NCI-H345 treated with DMSO at 0.1 percent for 48 hours (cell line): ENCODE results near the gene PTPRM.

Experiments used
- DNase-seq: peaks from one replicate; lab custom pipeline; 2025; ENCODE audit not compliant: unreplicated experiment; lab: John Stamatoyannopoulos, UW

The PTPRM gene

DNA sequence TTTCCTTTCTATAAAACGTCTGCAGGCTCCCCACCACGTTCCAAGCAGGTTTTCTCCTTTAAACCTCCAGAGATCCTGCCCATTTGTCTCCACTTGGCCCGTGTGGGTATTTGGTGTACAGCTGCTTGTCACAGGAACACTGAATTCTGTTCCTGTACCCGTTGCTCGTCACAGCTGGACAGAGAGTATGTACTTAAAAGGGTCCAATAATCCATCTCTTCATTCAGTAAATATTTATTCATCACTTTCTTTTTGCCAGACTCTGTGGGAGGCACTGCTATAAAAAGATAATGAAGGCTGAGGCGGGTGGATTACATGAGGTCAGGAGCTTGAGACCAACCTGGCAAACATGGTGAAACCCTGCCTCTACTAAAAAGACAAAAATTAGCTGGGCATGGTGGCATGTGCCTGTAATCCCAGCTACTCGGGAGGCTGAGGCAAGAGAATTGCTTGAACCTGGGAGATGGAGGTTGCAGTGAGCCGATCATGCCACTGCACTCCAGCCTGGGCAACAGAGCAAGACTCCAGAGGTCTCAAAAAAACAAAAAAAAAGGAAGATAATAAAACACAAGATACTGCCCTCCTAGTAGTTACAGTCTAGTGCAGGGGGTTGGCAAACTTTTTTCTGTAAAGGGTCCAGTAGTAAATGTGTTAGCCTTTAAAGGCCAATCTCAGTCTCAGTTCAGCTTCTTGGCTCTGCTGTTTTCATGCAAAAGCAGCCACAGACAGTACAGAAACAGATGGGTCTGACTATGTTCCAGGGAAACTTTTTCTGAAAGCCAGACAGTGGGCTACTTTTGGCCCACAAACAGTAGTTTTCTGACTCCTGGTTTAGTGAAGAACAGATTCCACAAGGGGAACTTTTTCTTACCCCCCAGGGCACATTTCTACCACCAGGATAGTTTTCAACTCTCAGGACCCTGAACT, 732.2 kb downstream of the PTPRM start:
- peak; percentile 86 for DNase-seq

DNA sequence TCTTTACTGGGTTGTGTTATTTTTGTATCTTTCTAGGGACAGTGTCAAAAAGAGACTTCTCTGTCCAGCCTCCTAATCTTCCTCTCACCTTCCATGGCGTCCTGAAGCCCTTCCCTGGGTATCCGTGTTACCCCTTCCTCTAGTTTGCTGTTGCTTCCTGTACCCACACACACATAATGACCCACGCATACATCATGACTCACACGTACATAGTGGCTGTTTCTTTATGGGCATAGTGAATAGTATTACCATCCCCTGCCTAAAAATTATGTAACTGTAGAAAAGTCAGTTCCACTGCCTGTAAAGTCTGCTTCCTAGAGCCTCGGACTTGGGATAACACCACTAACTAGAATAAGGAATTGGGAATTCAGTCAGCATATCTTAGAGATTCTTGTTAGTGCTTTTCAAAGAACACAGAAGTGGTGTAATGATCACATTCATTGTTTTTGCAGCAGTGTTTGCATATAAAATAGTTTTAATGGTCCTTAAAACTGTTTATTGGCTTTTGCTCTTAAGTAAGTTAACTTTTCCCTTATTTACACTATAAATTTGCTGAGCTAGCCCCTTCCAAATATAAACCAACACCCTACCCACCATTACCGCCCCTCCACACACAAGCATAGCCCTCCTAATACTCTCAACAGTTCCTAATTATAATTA, 733.8 kb downstream of the PTPRM start:
- DNase-seq, result no peak

GRCh38 chr18:8301427-8302172, 734.5 kb downstream of the PTPRM start:
- peak; percentile 96 for DNase-seq

GRCh38 chr18:8303151-8303755, 736.1 kb downstream of the PTPRM start:
- DNase-seq, result no peak

GRCh38 chr18:8307960-8308359, 740.8 kb downstream of the PTPRM start:
- DNase-seq, result no peak

DNA sequence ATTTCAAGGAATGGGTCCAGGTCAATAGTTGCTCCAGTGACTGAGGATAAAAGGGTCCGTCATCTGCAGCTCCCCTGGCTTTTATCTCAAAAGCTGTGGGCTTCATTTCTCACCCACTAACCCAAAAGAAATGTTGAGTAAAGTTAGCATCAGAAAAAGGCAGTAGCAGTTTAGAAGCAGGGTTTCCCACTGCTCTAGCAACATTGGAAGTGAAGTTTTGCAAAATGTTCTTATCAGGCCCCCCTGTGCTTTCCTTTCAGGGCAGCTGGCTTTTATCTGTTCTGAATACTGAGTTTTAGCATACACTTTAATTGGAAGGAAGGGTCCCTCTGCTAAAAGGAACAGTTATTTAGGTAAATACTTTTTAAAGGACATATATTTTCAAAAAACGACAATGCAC, 745.9 kb downstream of the PTPRM start:
- no peak for DNase-seq

DNA sequence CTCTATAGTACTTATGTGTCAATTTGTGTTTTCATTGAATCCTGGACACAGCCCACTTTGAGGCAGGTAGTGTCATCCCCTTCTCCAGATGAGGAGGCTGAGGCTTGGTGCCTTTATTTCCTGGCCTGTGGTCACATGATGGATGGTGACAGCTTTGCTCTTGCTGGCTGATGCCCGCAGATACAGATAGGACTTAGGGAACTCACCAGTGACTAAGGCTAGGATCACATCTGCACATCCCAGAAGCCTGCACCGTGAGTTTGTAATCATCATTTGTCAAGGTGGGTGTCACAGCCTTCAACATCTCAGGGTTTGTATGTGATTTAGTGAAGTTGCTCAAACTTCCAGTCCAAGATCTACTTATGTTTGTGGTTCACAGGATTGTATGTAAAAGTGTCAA, 747.0 kb downstream of the PTPRM start:
- DNase-seq, result no peak

GRCh38 chr18:8319798-8320489, 752.8 kb downstream of the PTPRM start:
- DNase-seq, result no peak

DNA sequence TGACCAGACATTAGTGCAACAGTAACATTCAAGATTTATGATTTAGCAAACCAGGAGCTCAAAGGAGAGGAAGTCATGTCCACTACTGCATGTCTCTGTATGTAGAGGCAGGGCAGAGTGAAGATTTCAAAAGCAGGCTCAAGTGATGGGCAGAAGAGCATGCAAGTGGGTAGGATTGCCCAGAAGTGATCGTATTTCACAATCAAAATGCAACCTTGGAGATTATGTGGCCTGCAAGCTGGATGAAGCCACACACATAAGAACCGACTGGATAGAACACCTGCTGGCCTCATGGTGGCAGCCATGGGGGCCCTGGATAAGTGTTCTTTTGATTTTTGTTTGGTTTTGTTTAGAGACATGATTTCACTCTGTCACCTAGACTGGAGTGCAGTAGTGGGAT, 755.4 kb downstream of the PTPRM start:
- no peak for DNase-seq

- no peak for DNase-seq
These were observed 757.4 kb downstream of the PTPRM start for GRCh38 chr18:8324343-8325065.

DNA sequence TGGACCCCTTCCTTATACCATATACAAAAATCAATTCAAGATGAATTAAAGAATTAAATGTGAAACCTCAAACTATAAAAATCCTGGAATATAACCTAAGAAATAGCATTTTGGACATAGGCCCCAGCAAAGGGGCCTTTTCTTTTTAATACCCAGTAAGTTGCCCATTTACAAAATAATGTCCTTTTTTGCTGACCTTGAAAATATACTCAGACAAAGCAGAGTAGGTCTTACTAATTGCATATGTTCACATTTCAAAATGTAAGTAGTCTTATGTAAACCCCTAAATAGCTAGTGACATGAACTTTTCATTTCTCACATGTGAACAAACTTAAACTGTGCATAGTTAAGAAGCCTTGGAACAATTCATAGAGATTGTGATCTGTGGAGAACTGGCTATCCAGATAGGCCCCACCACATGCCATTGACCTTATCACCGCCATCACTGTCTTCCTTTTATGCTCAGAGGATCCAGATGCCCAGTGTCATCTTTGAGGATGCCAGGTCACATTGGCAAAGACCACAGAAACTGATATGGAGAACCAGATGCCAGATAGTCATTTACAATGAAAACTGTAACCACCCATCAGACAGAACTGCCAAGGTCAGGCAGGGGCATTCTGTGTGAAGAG, 759.8 kb downstream of the PTPRM start:
- no peak for DNase-seq

- DNase-seq, result no peak
These were observed 761.0 kb downstream of the PTPRM start for GRCh38 chr18:8328126-8328525.

DNA sequence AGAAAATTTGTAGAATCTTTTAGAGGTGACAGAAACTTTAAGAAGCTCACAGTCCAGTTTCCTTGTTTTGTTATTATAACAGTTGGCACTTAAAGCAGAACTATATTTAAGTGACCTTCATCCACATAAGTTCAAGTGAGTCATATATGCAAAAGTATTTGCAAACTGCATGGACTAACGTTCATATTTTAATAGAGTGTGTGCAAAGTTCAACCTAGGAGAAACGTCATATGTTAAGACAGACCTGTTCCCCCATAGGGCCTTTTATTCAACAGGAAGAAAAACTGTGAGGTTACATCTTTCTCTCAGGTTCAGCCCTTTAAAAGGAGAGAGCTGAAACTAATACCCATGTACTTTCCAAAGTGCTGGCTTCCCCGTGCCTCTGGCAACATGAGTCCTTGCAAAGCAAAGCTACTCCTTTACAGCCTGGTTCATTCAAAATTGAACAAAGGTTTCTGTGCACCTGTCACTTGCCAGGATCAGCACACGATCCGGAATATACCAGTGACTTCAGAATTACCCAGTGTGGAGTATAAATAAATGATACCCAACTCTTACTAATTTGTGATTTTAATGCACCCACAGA, 762.2 kb downstream of the PTPRM start:
- DNase-seq, result peak; percentile 19

DNA sequence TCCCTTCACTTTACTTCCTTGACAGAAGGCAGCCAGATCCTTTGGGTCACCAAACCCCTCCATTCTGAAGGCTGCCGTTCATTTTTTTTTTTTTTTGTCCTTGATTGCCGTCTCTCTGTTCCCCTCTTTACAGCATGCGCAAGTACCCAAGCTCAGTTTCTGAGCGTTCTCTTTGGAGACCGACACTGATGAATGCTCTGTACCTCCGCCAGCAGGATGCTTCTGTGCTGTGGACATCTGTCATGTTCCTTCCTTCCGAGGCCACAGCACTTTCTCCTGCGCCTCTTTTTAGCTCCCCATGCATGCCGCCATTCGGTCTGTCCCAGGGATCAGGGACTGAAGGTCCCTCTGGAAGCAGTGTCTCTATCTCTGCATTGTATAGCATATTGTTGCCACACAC, 763.5 kb downstream of the PTPRM start:
- DNase-seq, result no peak

DNA sequence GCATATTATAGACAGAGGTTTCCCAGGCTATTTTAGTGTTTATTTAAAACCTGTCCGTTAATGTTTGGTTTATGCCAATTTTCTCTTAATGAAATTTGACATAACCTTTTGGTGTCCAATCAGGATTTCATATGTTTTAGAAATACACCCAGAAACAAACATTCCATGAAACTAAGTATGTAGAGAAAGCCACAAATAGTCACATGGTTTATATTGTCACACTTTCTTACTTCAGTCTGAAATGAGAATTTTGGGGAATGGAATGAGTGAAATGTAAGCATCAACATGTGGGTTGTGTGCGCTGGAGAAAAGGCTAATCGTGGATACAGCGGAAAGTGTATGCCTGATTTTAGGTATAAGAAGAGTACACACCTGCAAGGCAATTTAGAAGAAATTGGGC, 765.2 kb downstream of the PTPRM start:
- no peak for DNase-seq

- DNase-seq, result no peak
These were observed 766.8 kb downstream of the PTPRM start for GRCh38 chr18:8333961-8334360.

DNA sequence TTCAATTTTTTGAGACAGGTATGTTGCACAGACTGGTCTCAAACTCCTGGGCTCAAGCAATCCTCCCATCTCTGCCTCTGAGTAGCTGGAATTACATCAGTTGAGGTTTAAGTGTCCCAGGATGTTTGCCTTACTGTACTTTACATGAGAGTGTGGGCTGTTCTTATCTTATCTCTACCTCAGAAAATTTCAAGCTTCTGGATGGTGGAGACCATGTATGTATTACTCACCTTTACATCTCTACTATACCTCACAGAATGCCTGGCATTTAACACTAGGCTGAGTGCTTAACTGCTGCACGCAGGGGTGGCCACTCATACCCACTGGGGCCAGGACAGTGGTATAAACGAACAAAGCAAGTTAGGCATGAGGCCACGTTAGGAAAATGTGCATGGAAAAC, 770.1 kb downstream of the PTPRM start:
- DNase-seq, result no peak

- DNase-seq, result no peak
These were observed 772.1 kb downstream of the PTPRM start for GRCh38 chr18:8339210-8339609.

DNA sequence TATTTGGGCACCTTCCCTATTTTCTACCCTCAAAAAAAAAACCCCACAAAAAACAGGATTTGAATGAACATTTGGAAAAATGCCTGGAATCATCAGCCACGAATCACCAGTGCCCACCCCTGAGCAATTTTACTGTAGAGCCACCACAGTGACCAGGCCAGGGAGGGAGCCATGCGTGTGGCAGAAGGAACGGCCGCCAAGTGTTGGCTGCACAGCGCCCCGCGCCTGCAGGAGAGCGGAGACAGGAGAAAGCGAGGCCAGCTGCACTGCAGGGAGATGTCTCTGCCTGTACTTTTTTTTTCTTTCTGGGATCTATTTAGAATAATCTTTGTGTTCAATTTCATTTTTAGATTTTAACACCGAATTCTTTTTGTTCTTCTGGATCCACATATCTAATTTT, 772.8 kb downstream of the PTPRM start:
- no peak for DNase-seq
